NB4 (cell line): ENCODE data around the gene TCP11L1.

Experiments used
- MYC ChIP-seq: IDR thresholded peaks from 2 replicates; pipeline ENCODE4 v1.6.1; 2011; ENCODE audit warnings: low read depth, low read length
- POLR2A ChIP-seq: IDR thresholded peaks from 2 replicates; pipeline ENCODE4 v1.6.1; 2011; ENCODE audit warnings: mild to moderate bottlenecking; ENCODE audit not compliant: insufficient read length; ENCODE audit errors: extremely low read depth
- TF ChIP-seq, protein P1 (sequence below): IDR thresholded peaks from one replicate; pipeline ENCODE4 v1.5.1; 2012; ENCODE audit warnings: low read depth, low read length
- TF ChIP-seq, protein P2 (sequence below): IDR thresholded peaks from 2 replicates; pipeline ENCODE4 v1.6.1; 2011; ENCODE audit warnings: low read depth, low read length

DNA sequence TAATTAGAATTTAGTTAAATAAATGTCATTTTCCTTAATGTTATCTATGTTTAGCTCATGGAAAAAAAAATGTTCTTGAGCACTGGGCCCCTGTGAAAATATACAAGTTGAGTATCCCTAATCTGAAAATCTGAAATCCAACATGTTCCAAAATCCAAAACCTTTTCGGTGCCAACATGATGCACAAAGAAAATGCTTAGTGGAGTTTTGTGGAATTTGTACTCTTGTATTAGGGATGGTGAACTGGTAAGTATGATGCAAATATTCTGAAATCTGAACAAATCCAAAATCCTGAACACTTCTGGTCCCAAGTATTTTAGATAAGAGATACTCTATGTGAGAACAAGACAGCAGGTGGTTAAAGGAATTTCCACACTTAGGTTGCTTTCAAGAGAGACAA, 44.5 kb downstream of the TCP11L1 start:
- TF ChIP-seq, protein P1, sequence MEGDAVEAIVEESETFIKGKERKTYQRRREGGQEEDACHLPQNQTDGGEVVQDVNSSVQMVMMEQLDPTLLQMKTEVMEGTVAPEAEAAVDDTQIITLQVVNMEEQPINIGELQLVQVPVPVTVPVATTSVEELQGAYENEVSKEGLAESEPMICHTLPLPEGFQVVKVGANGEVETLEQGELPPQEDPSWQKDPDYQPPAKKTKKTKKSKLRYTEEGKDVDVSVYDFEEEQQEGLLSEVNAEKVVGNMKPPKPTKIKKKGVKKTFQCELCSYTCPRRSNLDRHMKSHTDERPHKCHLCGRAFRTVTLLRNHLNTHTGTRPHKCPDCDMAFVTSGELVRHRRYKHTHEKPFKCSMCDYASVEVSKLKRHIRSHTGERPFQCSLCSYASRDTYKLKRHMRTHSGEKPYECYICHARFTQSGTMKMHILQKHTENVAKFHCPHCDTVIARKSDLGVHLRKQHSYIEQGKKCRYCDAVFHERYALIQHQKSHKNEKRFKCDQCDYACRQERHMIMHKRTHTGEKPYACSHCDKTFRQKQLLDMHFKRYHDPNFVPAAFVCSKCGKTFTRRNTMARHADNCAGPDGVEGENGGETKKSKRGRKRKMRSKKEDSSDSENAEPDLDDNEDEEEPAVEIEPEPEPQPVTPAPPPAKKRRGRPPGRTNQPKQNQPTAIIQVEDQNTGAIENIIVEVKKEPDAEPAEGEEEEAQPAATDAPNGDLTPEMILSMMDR: no peak
- no peak for TF ChIP-seq MYC
- no peak for TF ChIP-seq POLR2A
- TF ChIP-seq, protein P2, sequence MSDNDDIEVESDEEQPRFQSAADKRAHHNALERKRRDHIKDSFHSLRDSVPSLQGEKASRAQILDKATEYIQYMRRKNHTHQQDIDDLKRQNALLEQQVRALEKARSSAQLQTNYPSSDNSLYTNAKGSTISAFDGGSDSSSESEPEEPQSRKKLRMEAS: no peak
